ENCODE measurements around the gene METTL22.

GRCh38 chr16:8673611-8674412 lies 52.3 kb downstream of the METTL22 start:
- TF ChIP-seq CTCF (IDR thresholded peaks at IDR 0.05 in 2 of 3, conservative IDR thresholded peaks at IDR 0.05 in 1 of 3; ENCODE audit: control insufficient read depth in 2 of 3, extremely low read depth in 1 of 3, insufficient read depth in 1 of 3, low read depth in 3 of 3, low read length in 3 of 3) (no peak), ATF2 (IDR thresholded peaks at IDR 0.05; ENCODE audit: low read length) (no peak), CBX3 (IDR thresholded peaks at IDR 0.05; ENCODE audit: borderline replicate concordance, low read depth) (no peak), NR2C2 (IDR thresholded peaks at IDR 0.05; ENCODE audit: borderline replicate concordance, control insufficient read depth, insufficient read length, low read depth) (no peak)

All from GM12878 (cell line).